IPS DF 4.7 (cell line): ENCODE data around the gene DAZAP1.
"Not testable (repeated sequence)": the region's sequence is repeated elsewhere in the genome, so short reads cannot be mapped to it uniquely, and the experiment has no call there.

Experiments
- DNase-seq: peaks from one replicate; pipeline ENCODE4 v3.0.0-alpha.2; 2013; ENCODE audit warnings: low spot score; ENCODE audit errors: extremely low read depth

DAZAP1 gene

DNA sequence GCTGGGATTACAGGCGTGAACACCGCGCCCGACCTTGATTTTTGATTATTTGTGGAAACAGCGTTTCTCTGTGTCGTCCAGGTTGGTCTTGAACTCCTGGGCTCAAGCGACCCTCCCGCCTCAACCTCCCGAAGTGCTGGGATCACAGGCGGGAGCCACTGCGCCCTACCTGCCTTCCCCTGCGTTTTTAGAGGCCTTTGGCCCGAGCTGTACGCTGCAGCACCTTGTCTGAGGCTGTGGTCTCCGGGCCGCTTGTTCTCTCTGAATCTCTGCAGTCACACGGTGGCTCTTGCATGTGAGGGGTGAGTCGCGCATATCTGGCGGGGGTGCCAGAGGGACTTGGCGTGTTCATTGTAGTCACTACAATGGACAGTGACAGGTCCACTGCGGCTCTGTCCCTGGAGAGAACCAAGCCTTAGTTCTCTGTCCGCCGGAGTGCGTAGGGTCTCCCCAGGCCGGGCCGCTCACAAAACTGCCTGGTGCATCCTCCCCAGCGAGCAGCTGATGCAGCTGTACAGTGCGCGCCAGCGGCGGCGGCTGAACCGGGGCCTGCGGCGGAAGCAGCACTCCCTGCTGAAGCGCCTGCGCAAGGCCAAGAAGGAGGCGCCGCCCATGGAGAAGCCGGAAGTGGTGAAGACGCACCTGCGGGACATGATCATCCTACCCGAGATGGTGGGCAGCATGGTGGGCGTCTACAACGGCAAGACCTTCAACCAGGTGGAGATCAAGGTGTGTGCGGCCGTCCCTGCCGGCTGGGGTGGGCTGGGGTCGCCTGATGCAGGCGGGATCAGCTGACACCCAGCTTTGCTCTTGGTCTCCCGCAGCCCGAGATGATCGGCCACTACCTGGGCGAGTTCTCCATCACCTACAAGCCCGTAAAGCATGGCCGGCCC lies 32.4 kb downstream of the DAZAP1 start:
- not testable (repeated sequence) for DNase-seq

DNA sequence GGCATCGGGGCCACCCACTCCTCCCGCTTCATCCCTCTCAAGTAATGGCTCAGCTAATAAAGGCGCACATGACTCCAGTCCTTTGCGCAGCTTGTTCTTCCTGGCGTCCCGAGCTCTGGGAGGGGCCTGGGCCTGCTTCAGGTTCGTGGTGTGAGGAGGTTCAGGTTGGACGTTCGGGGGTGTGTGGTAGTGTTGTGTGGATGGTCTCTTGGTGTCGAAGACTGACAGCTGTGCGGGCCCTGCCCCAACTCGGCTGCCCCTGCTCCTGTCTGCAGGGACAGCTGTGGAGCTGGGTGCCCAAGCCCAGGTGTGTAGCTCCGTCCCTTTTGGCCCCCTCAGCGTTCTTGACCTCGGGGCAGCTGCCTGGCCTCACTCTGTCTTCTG lies 33.0 kb downstream of the DAZAP1 start:
- DNase-seq: no peak

DNA sequence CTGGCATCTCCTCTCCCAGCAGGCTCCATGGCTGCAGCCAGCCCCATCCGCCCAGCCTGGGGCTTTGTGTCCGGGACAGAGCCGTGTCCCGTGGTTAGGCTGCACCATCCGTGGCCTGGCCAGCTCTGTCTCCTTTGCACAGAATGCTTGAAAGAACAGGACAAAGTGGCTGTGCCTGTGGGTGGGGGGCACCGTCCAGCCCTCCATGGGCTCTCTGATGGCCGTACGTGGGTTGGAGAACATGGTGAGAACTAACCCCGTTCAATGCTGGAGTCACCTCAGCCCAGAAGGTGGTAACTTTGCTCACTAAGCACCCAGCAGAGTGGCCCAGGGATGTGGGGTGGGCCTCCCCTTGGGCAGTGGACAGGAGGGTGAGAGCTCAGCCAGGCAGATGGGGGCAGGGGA lies 33.6 kb downstream of the DAZAP1 start:
- DNase-seq: no peak

DNA sequence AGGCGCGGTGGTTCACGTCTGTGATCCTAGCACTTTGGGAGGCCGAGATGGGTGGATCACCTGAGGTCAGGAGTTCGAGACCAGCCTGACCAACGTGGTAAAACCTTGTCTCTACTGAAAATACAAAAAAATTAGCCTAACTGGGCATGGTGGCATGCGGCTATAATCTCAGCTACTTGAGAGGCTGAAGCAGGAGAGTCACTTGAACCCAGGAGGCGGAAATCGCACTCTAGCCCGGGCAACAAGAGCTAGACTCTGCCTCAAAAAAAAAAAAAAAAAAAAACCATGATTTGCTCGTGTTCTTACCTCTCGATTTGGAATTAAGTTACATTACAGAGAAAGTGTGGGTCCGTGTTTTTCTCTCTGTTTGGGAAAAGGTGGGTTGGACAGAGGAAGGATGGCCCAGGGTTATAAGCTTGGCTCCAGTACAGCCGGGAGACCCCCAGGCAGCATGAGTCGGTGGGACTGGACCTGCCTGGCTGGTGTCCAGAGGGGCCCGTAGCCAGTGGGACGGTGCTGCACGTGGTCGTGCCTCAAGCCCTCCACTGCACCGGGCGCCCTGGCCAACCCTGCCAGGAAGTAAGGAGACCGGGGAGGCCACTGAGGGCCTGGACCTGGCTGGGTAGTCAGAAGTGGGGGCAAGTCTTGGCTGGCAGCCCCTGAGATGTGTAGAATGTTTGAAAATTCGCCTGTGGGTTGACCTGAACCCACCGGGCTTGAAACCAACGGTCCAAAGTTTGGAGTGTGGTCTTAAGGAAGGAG lies 34.5 kb downstream of the DAZAP1 start:
- DNase-seq: no peak

DNA sequence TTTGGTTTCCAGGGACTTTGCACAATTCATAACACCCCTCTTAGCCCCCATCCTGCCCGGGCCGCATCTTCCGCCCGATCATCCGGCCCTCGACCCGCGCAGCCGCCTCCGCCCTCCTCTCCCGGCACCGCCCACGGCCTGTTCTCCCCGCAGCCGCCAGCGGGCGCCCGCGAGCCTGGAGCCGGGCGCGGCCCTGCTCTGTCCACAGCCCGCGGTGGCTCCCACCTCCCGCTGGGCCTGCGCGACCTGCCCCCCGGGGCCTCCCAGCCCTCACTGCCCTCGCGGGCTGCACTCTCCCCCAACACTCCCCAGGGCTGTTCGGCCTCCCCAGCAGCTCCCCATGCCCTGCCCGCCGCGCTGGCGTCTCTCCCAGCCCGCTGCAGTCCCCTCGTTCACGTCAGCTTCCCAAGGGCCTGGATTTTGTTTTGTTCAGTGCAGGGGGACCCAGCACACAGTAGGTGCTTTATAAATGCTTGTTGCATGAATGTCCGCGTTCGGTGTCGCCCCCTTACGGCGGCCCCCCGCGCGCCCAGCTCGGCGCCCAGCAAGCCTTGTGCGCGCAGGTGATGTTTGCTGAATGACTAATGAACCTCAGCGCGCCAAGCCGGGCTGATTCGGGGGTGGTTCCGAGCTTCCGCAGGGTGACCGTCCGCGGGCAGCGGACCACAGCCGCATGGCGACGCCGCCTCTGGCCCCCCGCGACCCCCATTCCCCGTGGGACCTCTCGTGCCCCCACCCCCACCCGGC lies 38.0 kb downstream of the DAZAP1 start:
- DNase-seq: no peak

DNA sequence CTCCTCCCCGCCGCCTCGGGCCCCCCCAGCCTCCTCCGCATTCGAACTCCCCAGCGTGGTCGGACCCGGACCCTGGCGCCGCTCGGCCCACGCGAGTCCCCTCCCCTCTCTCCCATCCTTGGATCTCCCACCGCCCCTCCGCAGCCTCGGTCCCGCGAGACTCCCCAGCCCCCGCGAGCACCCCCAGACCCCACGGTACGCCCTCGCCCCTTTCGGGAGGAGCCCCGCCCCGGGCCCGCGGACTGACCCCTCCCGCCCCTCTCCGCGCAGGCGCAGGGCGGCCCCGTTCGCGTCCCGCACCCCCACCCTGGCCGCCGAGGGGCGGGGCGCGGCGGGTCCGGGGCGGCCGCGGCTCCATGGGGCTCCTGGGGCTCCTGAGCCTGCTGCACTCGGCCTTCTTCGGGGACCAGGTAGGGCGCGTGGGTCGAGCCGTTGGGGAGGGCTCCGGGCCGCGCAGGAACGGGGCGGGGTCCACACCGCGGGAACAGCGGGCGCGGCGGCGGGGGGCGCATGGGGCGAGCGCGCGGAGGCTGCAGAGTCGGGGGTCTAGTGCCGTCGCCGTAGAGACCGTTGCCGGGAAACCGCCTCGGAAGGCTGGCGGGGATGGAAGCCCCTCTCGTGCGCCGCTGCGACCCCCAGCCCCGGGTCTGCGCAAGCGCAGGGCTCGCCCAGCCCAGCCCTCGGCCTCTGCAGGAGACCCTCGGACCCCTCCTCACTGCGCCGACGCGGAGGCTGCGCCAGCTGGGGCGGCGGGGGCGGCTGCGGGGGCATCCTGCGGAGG lies 38.7 kb downstream of the DAZAP1 start:
- no peak for DNase-seq

DNA sequence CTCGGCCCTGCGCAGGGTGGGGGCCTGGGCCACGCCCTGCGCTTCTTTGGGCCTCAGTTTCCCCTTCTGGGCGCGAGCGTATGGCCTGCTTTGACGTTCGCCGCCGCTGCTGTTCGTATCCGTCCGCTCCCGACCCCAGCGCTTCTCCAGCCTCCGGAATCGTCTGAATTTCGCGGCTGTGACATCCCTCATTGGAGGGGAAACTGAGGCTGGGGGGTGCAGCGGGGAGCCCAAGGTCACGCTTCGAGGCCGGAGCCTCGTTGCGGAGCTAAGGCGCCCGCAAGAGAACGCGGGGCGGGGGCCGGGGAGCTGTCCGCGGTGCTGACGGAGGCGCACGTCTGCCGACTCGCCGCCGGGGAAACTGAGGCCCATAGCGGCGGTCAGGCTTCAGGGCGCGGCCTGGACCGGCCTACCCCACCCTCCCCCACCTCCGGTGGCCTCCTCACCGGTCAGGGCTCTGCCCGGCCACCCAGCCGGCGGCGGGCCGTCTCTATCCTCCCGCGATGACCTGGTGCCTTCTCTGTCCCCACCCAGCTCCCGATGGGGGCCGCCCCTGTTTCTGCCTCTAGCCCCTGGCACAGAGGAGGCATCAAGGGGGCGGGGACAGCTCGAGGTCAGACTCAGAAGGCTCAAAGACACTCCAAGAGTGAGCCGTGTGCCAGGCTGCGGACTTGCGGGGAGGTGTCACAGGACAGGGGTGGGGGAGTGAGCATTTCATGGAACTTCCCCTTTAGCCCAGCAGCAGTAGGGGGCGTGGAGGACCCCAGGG lies 39.5 kb downstream of the DAZAP1 start:
- no peak for DNase-seq

DNA sequence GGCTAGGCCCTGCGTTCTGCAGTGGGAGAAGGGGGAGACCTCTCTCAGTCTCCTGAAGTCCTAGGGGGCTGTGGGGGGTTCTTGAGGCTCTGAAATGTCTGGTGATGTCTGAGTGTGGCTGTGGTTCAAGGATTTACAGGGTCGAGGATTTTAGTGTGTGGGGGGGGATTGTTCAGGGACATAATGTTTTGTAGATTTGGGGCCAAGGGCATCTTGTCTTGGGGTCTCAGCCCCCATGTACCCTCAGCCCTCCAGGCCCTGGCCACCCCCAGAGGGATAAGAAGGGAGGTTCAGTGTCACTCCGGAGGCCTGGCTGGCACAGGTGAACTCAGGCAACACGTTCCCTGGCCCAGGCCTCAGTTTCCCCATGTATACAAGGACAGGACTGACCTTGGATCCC lies 40.1 kb downstream of the DAZAP1 start:
- DNase-seq: no peak

DNA sequence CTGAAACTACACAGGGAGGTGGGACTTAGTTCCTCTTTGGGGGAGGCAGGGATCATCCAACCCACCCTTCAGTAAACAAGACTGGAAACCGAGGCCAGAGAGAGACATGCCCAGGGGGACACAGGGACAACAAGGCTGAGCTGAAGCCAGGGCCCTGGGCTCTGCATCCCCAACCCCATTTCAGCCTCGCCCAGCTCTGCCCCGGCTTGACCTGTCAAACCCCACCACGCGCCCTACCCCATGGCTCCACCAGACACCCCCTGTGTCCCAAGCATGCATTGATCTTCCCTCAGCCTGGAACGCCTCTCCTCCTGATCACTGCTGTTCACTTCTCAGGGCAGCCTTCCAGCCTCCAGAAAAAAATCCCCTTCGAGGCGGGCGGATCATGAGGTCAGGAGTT lies 40.6 kb downstream of the DAZAP1 start:
- no peak for DNase-seq

DNA sequence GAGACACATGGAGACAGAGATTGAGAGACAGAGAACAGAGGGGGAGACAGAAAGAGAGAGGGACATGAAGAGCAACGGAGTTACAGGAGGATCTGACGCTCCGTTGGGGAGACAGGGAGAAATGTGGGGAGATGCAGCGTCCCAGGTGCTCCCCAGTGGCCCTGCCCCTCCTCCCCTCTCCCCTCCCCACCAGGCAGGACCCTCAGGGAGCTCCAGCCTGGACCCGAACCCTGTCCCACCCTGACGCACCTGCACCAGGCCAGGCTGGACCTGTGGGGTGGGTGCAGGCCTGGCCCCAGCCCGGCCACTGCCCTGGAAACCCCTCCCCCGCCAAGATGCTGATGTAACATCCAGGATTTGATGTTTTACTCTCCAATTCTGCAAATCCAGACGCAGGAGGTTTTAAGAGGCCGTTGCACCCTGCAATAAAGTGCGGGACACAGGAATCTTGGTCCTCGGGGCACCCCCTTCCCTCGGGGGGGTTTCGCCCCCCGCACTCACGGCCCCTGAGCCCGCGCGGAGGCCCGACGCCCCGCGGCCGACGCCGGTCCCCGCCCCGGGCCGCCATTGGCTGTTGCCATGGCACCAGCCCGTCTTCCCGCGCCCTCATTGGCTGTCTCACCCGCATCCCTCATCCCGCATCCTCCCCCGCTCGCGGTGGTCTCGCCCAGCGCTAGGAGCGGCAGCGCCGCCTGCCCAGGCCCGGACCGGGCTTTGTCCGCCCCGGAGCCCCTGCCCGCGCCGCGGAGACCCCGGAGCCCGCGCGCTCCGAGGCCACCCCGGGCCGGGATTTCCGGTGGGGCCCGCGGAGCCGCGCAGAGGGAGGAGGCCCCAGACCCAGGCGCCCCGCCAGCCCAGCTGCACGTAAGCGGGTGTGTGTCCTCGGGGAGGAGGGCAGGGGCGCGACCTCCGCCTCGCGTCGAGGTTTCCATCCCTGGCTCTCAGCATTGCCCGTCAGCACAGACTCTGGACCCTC lies 42.4 kb downstream of the DAZAP1 start, which contains the start of gene APC2:
TSS of gene APC2 (plus strand) at position 655 of the 976 bp plus-strand sequence. CDS start 2,881 bp downstream, outside the sequence.
- no peak for DNase-seq

DNA sequence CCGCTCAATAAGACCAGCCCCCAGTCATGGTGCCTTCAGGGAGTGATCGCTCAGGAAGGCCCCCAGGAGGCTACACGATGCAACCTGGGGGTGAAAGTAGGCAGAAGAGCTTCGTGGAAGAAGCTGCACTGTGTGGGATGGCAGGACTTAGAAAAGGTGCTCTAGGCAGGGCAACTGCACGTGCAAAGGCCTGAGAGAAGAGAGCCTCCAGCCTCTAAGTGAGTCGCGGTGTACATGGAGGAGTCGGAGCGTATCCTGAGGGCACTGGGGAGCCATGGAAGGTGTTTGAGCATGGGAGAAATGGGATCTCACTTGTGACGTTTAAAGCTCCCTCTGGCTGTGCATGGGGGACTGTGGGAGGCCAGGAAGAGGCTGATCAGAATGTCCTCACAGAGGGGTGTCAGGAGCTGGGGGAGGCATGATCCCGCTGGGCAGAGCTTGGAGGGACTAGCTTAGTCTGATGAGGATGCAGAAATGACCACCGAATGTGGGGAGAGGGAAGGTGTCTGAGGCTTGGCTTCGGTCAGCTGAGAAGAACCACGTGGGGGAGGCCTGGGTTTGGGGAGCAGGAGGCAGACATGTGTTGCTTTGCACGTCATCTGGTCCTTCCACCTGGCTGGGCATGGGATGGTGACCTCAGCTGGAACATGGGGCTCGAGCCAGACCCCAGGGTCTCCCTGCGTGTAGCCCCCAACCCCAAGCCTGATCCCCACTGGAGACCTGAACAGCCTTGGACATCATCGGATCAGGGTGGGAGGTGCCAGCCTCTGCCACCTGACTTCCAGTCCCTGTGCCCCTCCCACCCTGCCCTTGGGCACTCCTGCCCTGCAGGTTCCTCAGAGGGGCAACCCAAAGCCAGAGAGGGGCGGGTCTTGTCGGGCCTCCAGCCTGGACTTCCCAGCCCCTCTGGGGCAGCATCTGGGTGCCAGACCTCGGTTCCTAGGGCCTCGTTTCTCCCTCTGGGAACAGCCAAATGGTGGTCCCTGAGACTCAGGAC lies 43.6 kb downstream of the DAZAP1 start:
- no peak for DNase-seq

DNA sequence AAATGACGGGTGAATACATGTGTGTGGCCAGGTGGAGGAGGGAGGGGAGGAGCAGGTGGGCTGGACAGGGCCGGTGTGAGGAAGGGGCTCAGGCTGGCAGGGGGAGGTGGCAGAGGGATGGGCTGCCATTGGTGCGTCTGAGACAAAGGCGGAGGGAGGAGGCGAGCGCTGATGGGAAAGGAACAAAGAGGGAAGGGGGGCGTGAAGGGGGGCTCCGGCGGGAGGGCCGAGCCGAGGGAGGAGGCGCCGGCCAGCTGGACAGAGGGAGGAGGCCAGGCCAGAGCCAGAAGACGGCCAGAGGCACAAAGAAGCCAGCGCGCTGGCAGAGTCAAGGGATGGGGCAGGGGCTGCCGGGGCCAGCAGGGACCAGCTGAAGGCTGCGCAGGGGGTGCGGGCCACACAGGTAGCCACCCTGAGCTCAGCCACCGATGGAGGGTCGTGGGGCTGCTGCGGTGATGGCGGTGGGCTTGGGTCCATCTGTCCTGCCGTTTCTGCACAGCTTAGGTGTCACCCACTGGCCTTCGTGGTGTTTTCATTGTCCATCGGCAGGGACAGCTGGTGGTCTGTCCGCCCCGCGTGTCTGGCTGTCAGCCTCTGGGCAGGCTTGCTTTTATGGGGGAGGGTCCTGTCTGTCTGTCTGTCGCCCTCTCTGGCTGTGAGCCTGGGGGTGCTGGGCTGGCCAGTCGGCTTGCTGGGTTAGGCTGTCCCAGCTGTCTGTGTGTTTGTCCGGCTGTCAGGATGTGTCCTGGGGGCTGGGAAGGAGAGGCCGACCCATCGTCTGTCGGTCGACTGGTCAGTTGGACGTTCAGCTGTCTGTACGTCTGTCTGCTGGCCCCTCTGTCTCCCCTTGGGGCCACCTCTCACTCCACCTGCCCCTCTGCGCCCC lies 44.8 kb downstream of the DAZAP1 start:
- DNase-seq: no peak

DNA sequence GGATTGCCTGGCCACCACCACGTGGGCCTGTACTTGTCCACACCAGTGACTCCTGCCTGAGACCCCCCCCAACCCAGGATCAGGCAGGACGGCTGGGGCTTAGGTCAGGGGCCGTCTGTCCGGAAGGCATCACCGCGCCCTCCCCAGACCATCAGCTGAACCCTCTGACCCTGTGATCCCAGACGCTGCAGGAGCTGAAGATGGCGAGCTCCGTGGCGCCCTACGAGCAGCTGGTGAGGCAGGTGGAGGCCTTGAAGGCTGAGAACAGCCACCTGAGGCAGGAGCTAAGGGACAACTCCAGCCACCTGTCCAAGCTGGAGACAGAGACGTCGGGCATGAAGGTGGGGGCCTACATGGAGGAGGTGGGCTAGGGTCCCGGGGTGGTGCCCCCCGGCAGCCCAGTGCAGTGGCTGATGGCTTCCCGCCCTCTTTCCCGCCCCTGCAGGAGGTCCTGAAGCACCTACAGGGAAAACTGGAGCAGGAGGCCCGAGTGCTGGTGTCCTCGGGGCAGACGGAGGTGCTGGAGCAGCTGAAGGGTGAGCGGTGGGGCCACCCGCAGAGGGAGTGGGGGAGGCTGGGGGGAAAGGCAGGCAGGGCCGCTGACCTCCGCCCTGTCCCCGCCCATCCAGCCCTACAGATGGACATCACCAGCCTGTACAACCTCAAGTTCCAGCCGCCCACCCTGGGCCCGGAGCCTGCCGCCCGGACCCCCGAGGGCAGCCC lies 45.6 kb downstream of the DAZAP1 start:
- DNase-seq: no peak

DNA sequence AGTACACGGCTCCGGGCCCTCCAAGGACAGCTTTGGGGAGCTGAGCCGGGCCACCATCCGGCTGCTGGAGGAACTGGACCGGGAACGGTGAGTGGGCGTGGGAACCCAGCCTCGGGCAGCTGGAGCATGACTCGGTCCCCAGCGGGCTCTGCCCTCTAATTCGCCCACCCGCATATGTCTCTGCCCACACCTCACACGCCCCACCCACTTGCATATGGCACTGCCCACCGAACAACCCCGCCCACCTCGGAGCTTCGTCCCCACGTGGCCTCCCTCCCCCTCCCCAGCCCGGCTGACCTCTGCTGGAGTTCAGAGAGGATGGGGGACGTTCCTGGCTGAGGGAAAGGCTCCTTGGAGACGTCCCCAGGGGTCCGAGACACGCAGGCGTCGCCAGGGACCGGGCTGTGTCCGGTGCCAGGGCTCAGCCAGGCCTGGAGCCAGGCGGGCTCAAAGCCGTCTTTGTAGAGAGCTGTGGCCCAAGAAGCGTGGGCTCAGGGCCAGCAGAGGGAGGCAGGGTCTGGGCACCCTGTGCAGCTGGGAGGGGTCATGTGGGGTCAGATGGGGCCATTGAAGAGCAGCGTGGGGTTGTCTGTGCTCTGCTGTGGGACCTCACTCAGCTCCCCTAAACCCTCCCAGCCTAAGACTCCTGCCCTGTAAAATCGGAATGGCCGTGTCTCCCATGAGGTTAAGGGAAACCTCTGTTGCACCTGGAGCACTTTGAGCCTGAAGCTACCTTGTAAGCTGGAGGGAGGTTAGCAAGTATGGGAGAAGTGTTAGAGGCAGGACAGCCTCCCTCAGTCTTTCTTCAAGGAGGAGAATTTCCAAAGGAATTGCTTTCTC lies 46.4 kb downstream of the DAZAP1 start:
- no peak for DNase-seq

DNA sequence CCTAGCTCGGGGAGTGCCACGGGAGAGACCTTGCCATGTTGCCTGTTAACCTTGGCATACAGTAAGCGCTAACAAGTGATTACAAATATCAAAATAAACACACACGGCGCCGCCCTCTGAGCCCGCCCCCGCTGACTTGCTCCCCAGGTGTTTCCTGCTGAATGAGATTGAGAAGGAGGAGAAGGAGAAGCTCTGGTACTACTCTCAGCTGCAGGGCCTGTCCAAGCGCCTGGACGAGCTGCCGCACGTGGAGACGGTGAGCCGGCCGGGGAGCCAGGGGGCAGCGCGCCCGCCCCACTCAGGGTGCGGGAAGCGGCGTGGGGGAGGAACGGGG lies 47.6 kb downstream of the DAZAP1 start:
- no peak for DNase-seq
